K562 (cell line): Measurements from ENCODE around the gene AGPAT4.

ENCODE experiments used
- CEBPB ChIP-seq: fragments of 450-650 bp; IDR thresholded peaks from 2 replicates; pipeline ENCODE4 v1.6.1; 2016; ENCODE audit warnings: missing genetic modification characterization, missing compliant biosample characterization
- ZNF76 ChIP-seq: fragments of 250-450 bp; sonication (Bioruptor Pico); IDR thresholded peaks from 2 replicates; pipeline ENCODE4 v1.4.0; 2020; ENCODE audit warnings: mild to moderate bottlenecking, moderate library complexity, borderline replicate concordance

DNA sequence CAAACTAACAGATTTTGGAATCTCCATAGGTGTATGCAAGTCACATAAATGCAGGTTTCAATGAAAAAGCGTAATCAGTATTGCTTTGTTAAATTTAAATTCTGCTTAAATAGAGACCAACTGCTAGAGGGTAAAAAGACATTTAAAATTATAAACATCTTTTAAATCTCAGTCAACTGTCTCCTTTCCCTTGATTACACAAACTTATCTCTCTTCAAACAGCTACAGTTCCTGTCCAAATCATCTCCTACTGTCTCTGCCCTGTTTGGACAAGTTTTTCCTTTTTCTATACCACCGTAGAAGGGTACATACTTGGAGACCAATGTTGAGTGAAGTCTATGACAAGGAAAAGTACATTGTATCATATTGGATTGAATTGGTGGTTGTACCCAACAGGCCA, 43.5 kb downstream of the AGPAT4 start:
- TF ChIP-seq CEBPB (tag) = no peak
- no peak for TF ChIP-seq ZNF76 (CRISPR knock-in tag)
